SK-N-SH treated with all-trans-retinoic acid at 6 μM for 48 hours (cell line): ENCODE data around the gene ZFP36.

Experiments
- ARNTL ChIP-seq: fragments of 450-650 bp; formaldehyde crosslinking; IDR thresholded peaks from 2 replicates; pipeline ENCODE4 v1.5.0; 2020; ENCODE audit warnings: low read depth, mild to moderate bottlenecking, moderate library complexity, borderline replicate concordance
- GLIS3 ChIP-seq: fragments of 250-450 bp; sonication (Bioruptor Pico); IDR thresholded peaks from 2 replicates; pipeline ENCODE4 v1.5.0; 2020; ENCODE audit warnings: mild to moderate bottlenecking, moderate library complexity
- OSR1 ChIP-seq: fragments of 250-450 bp; sonication (Bioruptor Pico); IDR thresholded peaks from 2 replicates; pipeline ENCODE4 v1.8.0; 2022; ENCODE audit warnings: moderate library complexity, mild to moderate bottlenecking, inconsistent platforms
- RARB ChIP-seq: fragments of 250-450 bp; sonication (Bioruptor Pico); IDR thresholded peaks from 2 replicates; pipeline ENCODE4 v1.8.0; 2021; ENCODE audit warnings: mild to moderate bottlenecking, moderate library complexity
- SNAI2 ChIP-seq: fragments of 250-450 bp; sonication (Bioruptor Pico); IDR thresholded peaks from 2 replicates; pipeline ENCODE4 v1.5.0; 2020; ENCODE audit warnings: mild to moderate bottlenecking, moderate library complexity
- TCF4 ChIP-seq: fragments of 250-450 bp; sonication (Bioruptor Pico); IDR thresholded peaks from 2 replicates; pipeline ENCODE4 v1.8.0; 2021; ENCODE audit warnings: mild to moderate bottlenecking, moderate library complexity, borderline replicate concordance
- ZC3H10 ChIP-seq: fragments of 250-450 bp; sonication (Bioruptor Pico); IDR thresholded peaks from 2 replicates; pipeline ENCODE4 v1.5.1; 2021; ENCODE audit warnings: mild to moderate bottlenecking, moderate library complexity
- ZFP30 ChIP-seq: fragments of 450-650 bp; formaldehyde crosslinking; IDR thresholded peaks from 2 replicates; pipeline ENCODE4 v1.5.0; 2022; ENCODE audit warnings: mild to moderate bottlenecking, moderate library complexity
- ZNF70 ChIP-seq: fragments of 450-650 bp; formaldehyde crosslinking; IDR thresholded peaks from 2 replicates; pipeline ENCODE4 v1.5.0; 2020; ENCODE audit warnings: mild to moderate bottlenecking, moderate library complexity
- ZNF8 ChIP-seq: fragments of 450-650 bp; formaldehyde crosslinking; IDR thresholded peaks from 2 replicates; pipeline ENCODE4 v1.5.0; 2020; ENCODE audit warnings: mild to moderate bottlenecking, moderate library complexity
- TF ChIP-seq, protein P1 (sequence below): fragments of 250-450 bp; sonication (Bioruptor Pico); IDR thresholded peaks from 2 replicates; pipeline ENCODE4 v1.8.0; 2020; ENCODE audit warnings: mild to moderate bottlenecking, moderate library complexity, borderline replicate concordance
- TF ChIP-seq, protein P2 (sequence below): fragments of 250-450 bp; sonication (Bioruptor Pico); IDR thresholded peaks from 2 replicates; pipeline ENCODE4 v1.5.0; 2020; ENCODE audit warnings: mild to moderate bottlenecking, moderate library complexity

DNA sequence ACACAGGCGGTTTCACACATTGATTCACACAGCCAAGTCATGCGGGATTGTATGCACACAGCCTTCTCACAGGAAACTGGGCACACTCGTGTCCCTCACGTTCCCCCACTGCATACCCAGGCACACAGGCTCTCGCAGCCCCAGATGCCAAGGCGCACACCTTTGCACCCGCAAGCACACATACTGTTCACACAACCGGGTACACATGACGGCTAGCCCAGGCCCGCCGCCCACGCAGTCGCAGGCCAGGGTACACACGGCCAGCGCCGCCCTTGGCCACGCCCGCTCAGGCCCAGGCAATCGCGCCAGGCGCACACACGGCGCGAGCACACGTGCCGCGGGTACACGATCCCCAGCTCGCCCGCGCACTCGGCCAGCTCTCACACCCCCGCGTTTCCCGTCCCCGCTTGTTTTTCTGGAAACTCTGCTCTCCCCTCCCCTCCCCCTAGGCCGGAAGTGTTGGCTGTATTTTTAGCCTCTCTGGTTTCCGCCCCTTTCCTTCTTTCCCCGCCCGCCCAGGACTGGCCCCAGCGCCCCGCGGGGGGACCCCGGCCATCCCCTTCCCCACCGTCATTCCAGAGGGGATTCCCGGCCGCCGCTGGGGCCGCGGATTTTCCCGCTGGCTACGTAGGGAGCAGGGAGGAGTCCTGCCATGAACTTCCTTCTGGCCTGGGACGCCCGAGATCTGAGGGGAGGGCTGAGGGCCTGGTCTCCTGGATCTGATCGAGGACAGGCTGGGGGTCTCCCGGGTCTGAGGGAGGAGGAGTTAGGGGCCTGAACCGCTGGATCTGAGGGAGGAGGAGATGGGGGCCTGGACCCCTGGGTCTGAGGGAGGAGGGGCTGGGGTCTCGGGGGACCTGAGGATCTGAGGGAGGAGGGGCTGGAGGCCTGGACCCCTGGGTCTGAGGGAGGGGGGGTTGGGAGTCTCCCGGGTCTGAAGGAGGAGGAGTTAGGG, 4.0 kb upstream of the ZFP36 start:
- no peak for TF ChIP-seq ARNTL (CRISPR knock-in tag)
- TF ChIP-seq OSR1 (CRISPR knock-in tag), result no peak
- TF ChIP-seq ZFP30 (CRISPR knock-in tag), result no peak
- TF ChIP-seq ZNF8 (CRISPR knock-in tag), result no peak
- no peak for TF ChIP-seq RARB
- TF ChIP-seq SNAI2 (CRISPR knock-in tag), result no peak
- peak; percentile 38; the same call in 1 of the 2 replicates for TF ChIP-seq ZC3H10 (CRISPR knock-in tag)
- TF ChIP-seq, protein P1, sequence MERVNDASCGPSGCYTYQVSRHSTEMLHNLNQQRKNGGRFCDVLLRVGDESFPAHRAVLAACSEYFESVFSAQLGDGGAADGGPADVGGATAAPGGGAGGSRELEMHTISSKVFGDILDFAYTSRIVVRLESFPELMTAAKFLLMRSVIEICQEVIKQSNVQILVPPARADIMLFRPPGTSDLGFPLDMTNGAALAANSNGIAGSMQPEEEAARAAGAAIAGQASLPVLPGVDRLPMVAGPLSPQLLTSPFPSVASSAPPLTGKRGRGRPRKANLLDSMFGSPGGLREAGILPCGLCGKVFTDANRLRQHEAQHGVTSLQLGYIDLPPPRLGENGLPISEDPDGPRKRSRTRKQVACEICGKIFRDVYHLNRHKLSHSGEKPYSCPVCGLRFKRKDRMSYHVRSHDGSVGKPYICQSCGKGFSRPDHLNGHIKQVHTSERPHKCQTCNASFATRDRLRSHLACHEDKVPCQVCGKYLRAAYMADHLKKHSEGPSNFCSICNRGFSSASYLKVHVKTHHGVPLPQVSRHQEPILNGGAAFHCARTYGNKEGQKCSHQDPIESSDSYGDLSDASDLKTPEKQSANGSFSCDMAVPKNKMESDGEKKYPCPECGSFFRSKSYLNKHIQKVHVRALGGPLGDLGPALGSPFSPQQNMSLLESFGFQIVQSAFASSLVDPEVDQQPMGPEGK, result no peak
- no peak for TF ChIP-seq TCF4 (CRISPR knock-in tag)
- TF ChIP-seq, protein P2, sequence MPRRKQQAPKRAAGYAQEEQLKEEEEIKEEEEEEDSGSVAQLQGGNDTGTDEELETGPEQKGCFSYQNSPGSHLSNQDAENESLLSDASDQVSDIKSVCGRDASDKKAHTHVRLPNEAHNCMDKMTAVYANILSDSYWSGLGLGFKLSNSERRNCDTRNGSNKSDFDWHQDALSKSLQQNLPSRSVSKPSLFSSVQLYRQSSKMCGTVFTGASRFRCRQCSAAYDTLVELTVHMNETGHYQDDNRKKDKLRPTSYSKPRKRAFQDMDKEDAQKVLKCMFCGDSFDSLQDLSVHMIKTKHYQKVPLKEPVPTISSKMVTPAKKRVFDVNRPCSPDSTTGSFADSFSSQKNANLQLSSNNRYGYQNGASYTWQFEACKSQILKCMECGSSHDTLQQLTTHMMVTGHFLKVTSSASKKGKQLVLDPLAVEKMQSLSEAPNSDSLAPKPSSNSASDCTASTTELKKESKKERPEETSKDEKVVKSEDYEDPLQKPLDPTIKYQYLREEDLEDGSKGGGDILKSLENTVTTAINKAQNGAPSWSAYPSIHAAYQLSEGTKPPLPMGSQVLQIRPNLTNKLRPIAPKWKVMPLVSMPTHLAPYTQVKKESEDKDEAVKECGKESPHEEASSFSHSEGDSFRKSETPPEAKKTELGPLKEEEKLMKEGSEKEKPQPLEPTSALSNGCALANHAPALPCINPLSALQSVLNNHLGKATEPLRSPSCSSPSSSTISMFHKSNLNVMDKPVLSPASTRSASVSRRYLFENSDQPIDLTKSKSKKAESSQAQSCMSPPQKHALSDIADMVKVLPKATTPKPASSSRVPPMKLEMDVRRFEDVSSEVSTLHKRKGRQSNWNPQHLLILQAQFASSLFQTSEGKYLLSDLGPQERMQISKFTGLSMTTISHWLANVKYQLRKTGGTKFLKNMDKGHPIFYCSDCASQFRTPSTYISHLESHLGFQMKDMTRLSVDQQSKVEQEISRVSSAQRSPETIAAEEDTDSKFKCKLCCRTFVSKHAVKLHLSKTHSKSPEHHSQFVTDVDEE (CRISPR knock-in tag), result no peak
- TF ChIP-seq ZNF70 (CRISPR knock-in tag), result no peak
- TF ChIP-seq GLIS3, result no peak
